Umbilical cord (tissue), 2 donors: Measurements from ENCODE around the gene OR9G1. TPM values are rescaled to one million over a fixed set of nuclear protein-coding genes. Genes with fewer than 3 reads are reported as not detected.
"Not testable (repeated sequence)": the region's sequence is repeated elsewhere in the genome, so short reads cannot be mapped to it uniquely, and the experiment has no call there.

Experiments used
- DNase-seq: peaks from one replicate; pipeline ENCODE4 v3.0.0-alpha.2; 2015; ENCODE audit warnings: low spot score
- total RNA-seq: library from RNA; depleted of rRNA; stranded (reverse); fragments of >200 nt; gene quantifications from one replicate; pipeline ENCODE4 v1.2.3, GENCODE V29; 2014; ENCODE audit warnings: low replicate concordance; ENCODE audit not compliant: insufficient read depth

The OR9G1 gene
- 4.6 TPM for total RNA-seq

DNA sequence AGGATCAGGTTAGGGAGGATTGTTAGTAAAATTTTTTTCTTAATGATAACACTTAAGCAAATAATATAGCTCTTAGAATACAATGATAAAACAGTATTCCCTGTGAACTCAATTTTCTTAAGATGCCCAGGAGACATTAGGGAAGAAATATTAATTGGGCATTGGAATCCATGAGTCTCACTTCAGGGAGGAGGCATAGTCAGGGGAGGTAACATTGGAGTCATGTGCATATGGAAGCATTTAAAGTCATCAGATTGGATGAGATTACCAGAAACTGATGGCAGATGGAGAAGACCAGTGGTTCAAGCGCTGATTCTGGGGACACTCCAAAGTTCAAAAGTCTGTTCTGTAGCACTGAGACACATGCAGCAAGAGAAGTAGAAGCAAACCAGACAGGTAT, at the start of gene OR9G1:
Gene OR9G1 (plus strand): TSS at position 301 of the 400 bp plus-strand sequence. CDS start 1,293 bp downstream, outside the sequence.
- DNase-seq: no peak

- no peak for DNase-seq
Observed at GRCh38 chr11:56659755-56660154, 39.1 kb upstream of the OR9G1 start.

DNA sequence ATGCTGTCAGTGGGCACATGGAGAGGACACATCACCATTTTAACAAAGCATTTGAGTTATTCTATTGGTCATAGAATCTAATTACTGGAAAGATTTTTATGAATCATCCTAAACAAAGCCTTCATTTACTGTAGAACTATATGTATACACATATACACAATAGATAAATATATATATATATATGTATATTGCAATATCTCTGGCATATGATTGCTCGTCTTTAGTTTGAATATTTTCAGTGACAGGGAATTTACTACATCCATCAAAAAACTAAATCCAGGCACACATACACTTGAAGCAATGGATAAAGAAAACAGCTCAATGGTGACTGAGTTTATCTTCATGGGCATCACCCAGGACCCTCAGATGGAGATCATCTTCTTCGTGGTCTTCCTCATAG, 35.5 kb upstream of the OR9G1 start, which contains the start of gene OR5AR1:
Gene OR5AR1 (plus strand): TSS at position 301 of the 400 bp plus-strand sequence. CDS start 0 bp downstream, at position 301.
- no peak for DNase-seq

- no peak for DNase-seq
Observed at GRCh38 chr11:56670984-56671383, 27.9 kb upstream of the OR9G1 start.

DNA sequence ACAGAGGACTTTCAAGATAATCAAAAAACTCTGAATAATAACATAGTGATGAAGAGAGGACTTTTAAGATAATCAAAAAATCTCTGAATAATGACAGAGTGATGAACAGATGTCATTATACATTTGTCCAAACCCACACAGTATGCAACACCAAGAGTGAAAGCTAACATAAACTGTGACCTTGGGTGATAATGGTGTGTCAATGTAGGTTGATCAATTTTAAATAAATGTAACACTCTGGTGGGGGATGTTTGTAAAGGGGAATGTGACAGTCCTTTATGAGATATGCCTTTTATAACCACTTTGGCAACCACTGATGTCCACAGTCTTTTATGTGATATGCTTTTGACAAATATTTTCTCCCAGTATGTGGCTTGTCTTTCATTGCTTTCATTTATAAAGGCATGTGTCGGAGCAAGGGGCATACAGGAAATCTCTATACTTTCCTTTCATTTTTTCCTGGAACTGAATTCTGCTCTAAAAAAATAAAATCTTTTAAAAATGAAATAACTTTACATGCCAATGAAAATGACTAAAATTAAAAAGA, 10.3 kb upstream of the OR9G1 start:
- DNase-seq: no peak

- DNase-seq: not testable (repeated sequence)
Observed at GRCh38 chr11:56691179-56691578, 7.7 kb upstream of the OR9G1 start.

GRCh38 chr11:56693428-56693827, 5.5 kb upstream of the OR9G1 start:
- DNase-seq: no peak

GRCh38 chr11:56700242-56700913, 1.5 kb downstream of the OR9G1 start:
- peak; percentile 11 for DNase-seq

DNA sequence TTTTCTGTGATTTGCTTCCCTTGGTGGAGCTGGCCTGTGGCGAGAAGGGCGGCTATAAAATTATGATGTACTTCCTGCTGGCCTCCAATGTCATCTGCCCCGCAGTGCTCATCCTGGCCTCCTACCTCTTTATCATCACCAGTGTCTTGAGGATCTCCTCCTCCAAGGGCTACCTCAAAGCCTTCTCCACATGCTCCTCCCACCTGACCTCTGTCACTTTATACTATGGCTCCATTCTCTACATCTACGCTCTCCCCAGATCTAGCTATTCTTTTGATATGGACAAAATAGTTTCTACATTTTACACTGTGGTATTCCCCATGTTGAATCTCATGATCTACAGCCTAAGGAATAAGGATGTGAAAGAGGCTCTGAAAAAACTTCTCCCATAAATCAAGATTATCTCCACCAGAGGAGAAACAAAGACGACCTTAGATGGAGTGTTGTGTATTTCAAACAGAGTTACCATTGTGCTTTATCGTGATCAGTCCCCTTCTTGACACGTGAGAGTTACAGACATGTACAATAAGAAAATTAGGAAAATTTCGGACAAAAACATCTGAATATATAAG, 2.1 kb downstream of the OR9G1 start:
- DNase-seq: no peak

GRCh38 chr11:56705784-56706396, 7.0 kb downstream of the OR9G1 start:
- no peak for DNase-seq

GRCh38 chr11:56706486-56706885, 7.6 kb downstream of the OR9G1 start:
- no peak for DNase-seq

- no peak for DNase-seq
Observed at GRCh38 chr11:56714206-56714605, 15.3 kb downstream of the OR9G1 start.

- DNase-seq: no peak
Observed at GRCh38 chr11:56716379-56716854, 17.5 kb downstream of the OR9G1 start.

DNA sequence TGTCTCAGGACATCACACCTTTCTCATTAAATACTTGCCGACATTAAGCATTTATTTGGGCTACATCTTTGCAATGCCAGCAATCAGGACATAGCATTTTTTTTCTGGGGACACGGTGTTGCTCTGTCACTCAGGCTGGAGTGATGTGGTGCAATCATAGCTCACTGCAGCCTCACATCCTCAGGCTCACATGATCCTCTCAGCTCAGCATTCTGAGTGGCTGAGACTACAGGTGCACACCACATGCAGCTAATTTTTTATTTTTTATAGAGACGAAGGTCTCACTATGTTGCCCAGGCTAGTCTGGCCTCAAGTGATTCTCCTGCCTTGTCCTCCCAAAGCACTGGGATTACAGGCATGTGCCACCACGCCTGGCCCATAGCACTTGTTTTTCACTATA, 21.6 kb downstream of the OR9G1 start:
- no peak for DNase-seq

DNA sequence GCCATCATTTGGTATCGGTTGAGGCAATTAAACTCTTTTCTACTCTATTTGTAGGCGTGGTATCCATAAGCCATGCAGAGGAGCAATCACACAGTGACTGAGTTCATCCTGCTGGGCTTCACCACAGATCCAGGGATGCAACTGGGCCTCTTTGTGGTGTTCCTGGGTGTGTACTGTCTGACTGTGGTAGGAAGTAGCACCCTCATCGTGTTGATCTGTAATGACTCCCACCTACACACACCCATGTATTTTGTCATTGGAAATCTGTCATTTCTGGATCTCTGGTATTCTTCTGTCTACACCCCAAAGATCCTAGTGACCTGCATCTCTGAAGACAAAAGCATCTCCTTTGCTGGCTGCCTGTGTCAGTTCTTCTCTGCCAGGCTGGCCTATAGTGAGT, 41.2 kb downstream of the OR9G1 start:
- DNase-seq: no peak

GRCh38 chr11:56740886-56741285, 42.0 kb downstream of the OR9G1 start:
- DNase-seq: no peak

DNA sequence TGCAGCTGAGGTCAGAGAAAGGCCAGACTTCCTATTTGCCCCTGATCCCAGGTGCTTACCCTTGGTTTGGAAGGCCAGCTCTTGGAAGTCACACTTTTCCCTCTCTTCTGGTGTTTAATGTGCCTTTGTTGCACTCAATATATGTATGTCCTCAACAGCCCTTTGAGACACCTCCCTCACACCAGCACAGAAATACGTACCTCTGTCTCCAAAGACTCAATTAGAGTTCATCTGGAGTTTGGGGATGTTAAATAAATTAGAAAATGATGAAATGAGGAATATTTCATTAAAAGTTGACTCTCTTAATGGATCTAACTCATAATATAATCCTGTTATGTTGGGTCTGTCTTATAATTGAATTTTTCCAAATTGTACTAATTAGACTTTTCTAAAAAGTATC, 49.7 kb downstream of the OR9G1 start, which contains the start of gene OR9G4:
Gene OR9G4 (minus strand): TSS at position 101 of the 400 bp plus-strand sequence. CDS start 4,931 bp downstream, outside the sequence.
- no peak for DNase-seq

DNA sequence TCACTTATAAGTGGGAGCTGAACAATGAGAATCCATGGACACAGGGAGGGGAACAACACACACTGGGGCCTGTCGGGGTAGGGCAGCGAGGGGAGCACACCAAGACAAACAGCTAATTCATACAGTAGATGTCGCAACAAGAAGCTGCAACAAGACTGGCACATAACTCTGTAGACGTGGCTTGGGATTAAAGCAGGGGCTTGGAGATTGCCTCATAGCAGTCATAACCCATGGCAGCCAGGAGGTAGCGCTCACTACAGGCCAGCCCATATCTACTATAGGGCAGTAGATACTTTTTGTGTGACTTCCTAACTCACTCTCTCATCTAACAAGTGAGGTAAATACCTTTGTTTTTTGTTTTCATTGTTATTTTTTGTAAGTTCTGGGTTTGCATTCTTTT, 51.3 kb downstream of the OR9G1 start:
- no peak for DNase-seq

DNA sequence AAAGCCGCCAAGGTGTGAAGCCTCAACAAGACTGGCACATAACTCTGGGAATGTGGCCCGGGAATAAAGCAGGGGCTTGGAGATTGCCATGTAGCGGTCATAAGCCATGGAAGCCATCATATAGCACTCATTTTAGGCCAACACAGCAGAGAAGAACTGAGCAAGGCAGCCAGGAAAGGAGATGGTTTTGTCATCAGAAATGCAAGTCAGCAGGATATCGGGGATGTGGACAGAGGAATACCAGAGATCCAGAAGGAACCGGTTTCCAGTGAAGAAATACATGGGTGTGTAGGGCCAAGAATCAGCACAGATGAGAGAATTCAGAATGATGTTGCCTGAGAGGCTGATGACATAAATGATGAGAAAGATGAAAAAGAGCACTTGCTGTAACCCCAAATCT, 52.6 kb downstream of the OR9G1 start:
- no peak for DNase-seq
